ENCODE data around the gene NAV2.
"Not testable (repeated sequence)": the region's sequence is repeated elsewhere in the genome, so short reads cannot be mapped to it uniquely, and the experiment has no call there.

Gene NAV2

DNA sequence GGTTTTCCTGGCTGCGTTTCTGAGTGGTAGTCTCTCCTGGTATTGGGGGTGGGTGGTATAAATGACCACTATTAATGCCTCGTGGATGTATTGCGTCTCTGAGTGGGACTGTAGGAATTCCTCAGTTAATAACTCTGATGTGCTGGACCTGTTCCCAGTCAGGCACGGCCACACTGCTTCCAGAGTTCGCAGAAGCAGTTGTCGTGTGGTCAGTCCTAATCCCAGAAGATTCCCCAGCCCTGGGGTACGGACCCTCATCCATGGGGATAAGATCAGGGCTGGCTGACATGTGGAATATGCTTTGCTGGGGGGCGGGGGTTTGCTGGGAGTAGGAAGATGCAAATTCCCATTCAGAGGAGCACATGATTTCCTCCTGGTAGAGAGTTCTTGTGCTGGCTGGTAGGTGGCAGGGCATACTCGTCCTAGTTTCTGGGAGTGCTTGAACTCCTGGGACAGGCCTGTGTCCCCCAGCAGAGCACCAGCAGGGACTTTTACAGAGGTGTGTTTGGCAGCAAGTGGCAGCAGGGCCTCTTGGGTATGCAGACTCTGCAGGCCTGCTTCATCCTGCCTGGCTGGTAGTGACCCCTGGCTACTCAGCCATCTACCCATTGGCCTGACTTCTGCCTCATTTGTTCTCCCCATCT lies 157.4 kb downstream of the NAV2 start:
- no peak for DNase-seq

DNA sequence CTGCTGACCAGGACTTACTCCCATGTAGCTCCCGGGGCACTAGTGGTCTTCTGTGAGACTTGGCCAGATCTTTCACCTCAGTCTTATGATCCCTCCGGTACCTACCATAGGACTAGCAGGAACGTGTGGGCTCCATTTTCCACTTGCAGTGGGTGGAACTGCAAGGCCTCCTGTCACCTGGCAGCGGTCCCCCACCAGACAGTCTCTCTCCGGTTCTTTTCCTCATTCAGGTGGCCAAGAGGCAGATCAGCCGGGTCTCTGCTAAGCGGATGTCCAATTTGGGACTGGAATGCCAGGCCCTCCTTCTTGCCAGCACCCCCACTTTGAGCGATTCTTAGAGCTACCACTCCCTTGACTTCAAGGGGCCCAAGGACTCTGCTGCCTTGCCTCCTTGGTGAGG lies 158.9 kb downstream of the NAV2 start:
- DNase-seq: no peak

DNA sequence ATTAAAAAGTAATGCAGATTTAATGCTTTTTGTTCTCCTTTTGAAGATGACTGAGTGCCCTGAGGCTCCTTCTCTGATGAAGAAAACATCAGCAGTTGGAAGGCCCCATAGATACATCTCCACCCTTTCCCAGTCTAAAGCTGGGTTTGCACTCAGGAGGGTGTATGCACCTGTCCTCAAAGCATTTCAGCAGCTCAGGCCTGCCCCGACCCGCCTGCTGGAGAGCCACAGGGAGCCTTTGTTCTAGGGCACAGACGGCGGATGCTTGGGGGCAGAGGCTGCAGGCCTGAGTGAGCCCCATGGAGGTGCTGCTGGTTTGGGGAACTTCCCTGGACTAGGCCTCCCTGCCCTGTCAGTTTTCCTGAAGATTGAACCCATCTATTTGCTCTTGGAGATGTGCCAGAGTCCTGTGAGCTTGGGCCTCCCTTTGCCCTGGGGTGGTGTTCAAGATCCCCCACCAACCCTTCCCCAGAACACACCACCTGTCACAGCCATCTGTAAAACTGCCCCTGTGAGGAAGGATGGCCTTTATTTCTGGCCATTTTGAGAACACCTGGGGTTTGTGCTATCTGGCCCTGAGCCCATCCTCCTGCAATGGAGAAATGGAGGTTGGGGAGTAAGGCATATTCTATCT lies 160.0 kb downstream of the NAV2 start:
- no peak for DNase-seq

DNA sequence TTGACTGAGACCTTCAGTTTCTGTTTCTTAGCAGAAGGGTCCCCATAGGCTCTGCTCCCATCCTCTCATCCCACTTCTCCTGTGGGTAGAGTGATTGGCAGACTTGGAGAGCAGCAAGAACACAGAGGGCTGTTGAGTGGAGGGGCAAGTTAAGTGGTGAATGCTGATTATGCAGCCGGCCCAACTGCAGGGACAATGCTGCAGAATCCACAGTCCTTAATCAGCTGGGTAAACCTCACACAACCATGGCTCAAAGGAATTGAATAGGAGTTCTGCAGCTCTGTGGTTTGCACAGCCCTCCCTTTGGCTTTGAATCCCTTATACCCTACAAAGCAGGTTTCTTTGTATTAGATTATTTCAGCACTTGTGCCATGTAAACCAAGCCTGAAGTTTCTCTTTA lies 161.1 kb downstream of the NAV2 start:
- DNase-seq: no peak

DNA sequence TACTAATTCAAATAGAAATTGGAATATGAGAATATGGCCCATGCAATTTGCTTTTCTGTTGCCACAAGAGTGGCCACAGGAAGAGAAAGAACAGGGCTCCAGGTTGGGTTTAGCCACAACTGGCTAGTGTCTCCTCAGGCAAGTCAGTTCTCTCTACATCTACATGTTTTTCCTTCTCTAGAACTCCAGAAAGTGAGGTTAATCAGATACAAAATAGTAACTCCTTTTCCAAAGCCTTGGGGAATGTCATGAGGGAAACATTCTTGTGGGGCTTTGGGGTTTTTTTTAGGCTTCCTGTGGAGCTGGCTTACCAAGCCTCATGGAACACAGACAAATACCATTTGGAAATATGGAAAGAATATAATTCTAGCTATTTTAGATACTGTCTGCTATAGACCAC lies 161.6 kb downstream of the NAV2 start:
- DNase-seq: no peak

DNA sequence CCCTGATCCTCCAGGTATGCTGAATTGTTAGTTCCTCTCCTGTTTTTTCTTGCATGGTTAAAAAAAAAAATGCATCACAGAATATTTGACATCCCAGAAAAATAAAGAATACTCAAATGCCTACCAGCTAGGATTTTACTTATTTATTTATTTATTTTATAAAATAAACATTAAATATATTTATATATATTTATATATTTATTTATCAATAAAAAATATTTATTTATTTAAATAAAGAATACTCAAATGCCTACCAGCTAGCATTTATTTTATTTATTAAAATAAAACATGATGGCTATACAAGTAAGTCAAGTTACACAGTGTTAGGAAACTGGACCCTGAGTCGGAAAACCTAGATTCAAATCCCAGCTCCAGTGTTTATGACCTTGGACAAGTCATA lies 164.1 kb downstream of the NAV2 start:
- no peak for DNase-seq

DNA sequence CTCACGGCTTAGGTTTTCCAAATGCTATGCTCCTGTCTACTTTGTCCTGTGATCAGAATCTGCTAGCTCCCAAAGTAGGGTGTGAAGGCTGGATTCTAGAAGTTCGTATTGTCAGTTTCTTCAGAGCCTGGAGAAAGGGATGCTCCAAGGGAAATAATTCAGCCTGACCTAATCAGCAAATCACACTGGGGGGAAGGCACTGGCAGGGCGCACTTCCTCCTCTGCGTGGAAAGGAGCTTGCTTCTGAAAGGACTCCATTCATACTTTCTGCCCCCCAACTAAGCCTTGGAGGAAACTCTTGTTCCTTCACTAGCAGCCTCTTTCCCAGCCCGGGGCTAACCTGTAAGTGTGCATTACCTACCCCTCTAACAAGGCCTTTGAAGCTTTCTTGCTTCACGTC lies 165.9 kb downstream of the NAV2 start:
- no peak for DNase-seq

DNA sequence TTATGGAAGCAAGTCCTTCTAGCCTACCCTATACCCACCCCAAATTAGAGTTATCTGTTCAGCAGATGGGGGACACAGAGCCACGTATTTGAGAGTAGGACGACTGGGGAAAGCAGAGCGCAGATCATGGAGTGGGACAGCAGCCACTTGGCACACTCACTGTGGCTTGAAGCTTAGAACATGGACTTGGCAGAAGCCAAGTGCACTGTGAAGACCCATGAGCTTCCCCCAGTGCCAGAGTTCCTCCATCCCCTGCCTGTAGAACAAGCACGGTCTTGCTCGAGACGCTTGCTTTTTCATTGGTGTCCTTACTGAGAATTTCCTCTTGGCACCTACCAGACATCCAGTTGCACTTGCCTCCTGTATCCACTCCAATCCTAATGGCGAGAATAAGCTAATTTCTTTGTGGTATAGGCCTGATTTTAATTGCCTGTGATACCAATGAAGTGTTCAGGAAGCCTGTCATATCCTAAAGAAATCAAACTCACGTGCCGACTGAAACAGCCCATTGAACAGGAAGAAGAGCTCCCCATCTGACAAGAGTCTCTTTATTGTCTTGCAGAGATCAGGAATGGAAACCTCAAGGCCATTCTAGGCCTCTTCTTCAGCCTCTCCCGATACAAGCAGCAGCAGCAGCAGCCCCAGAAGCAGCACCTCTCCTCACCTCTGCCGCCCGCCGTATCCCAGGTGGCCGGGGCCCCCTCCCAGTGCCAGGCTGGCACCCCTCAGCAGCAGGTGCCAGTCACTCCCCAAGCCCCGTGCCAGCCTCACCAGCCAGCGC lies 166.9 kb downstream of the NAV2 start:
- DNase-seq: no peak

DNA sequence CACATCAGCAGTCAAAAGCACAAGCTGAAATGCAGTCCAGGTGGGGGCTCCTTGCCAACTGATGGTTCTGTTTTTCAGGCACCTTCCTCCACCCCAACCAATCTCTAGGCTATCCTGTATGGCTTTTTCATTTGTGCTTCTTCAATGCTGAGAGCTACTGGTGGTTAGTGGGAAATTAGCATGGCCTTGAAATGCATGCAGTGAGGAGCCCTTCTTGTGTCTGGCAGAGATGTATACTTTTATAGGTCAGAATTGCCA lies 167.4 kb downstream of the NAV2 start:
- no peak for DNase-seq

DNA sequence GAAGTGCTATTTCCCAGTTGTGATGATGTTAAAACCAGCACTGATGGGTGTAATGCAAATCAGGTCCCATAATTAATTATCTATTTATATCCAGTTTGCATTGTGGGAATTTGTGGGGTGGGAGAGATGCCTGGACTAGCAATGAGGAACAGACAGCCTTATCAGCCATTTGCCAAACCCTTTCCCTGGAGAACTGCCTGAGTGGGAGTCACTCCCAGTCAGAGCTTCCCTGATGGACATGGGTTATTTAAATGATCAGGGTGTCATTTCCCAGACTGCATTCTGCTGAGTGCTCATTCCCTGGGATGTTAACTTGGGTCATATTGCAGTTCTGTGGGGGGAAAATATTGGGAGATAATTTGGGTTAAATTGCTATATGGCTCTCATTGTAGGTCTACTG lies 168.5 kb downstream of the NAV2 start:
- DNase-seq: no peak

DNA sequence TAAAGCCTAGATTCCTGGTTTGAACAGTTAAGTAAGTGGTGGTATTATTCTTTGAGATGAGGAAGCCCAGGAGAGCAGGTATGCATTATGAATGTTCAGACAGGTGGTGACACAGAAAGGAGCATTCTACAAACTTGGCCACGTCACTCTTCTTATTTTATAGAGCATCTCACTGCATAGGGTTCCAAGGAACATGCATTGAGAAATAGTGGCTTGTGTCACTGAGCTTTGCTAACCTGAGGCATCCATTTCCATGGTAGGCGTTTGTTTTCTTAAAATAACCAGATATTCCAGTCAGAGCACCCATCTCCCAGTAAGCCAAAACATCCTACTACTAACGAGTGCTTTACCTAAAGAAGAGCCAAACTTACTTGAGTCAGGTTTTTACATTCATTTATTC lies 169.7 kb downstream of the NAV2 start:
- no peak for DNase-seq

DNA sequence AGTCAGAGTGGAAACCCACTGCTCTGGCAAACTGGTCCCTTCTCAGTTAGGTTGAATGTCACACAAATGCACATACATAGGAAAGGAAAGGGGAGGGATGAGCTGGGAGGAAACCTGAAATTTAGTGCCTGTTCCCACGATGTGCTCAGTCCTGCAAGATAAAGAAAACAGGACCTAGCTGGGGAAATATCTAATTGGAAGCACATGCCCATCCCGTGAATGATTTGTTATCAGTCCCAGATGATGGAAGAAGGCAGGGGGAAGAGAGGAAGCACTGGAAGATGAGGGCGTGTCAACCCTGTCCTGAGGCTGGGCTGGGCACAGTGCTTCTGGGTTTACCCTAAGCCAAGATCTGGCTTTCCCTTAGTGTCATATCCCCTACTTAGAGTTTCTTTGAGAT lies 173.9 kb downstream of the NAV2 start:
- DNase-seq: no peak

DNA sequence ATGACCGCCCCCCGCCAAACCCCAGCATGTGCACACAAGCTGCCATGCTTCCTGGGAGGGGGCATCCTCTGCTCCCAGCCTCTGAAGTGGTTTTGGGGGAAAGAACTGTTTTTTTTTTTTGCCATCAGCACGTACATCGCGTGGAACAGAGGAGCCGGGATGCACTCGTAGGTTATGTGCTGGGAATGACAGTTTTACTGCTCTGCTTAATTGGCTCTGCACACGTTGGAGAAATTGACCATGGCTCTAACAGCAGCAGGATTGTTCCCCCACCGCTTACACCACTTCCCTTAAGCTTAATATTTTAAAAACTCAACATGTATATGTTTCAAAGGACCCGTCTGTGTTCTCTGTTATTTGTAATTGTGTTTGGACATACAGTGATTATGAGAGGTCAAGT lies 175.2 kb downstream of the NAV2 start:
- no peak for DNase-seq

DNA sequence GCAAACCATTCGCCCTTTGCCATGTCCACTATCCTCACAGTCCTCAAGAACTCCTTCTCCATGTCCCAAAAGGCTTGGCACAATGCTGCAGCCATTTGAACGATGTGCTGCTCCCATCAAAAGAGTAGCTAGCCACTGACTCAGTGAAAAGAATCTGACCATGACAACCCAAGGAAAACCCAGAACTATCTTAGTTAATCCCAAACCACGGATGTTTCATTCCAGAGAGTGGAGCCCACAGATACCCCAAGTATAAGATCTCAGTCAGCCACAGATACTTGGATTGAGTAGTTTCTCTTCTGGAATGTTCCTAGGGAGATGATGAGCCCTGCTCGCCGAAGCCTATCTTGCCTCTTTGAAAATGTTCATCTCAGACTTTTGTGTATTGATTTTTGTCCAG lies 176.9 kb downstream of the NAV2 start:
- no peak for DNase-seq

DNA sequence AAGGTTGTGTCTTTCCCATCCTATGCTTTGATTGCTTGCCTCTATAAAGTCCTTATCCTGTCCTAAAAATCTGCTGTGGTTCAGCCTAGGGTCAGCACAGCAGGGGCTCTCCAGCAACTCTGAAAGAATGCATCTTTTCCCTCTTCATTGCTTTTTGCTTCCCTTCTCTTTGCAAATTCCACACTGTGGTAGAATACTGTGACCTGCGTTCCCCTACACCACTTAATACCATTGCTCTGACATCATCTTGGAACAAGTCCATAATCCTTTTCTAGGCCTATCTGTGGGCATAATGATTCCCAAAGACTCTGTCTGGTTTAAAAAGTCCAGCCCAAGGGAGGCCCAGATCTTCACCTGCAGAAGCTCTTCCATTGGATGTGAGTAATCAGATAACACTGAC lies 177.7 kb downstream of the NAV2 start:
- no peak for DNase-seq

DNA sequence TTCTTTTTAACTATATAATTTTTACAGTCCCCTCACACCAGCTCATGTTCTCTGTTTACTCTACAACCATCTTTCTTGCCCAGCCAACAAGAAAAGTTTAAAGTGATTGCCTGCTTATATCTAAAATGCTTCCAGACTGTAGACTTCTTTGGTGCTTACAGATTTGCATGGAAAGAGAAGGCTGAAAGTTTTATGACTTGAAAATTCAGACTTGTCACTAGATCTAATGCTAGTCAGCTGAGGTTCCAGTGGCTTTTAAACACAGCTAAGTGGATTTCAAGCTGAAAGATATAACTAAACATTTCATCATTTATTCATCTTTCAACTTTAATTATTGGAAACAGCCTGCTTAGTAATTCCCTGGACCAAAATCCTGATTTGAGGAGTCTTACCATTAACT lies 178.4 kb downstream of the NAV2 start:
- DNase-seq: no peak

DNA sequence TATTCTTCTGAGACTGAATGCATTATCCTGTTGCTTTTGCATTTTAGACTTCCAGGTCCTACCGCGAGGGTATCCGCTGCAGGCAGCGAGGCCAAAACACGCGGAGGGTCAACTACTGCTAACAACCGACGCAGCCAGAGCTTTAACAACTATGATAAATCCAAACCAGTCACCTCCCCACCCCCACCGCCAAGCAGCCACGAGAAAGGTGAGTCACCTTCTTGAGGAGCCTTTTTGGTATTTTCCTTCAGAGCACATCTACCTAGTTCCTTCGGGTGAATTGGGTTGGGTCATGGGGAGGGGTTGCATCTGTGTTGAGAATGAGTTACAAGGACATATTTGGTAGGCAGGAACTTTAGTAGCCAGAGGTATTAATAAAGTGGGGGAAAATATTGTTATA lies 179.8 kb downstream of the NAV2 start:
- DNase-seq: no peak

DNA sequence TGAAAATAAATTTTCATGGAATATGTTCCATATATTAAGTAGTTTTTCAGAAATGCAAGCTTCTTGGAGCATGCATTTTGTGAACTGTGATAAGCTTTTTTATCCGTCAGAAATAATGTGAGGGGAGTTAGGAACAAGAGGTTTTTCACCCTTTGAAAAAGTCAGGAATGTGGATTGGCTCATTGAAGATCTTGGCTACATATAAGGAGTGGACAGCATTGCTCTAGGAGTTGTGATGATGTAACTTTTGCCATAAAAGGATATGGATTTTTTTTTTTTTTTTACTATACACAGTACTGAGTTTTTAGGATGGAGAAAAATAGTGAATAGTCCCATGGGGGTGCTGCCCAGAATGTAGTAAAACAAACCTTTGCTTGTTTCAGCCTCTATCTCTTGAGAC lies 180.2 kb downstream of the NAV2 start:
- DNase-seq: no peak

DNA sequence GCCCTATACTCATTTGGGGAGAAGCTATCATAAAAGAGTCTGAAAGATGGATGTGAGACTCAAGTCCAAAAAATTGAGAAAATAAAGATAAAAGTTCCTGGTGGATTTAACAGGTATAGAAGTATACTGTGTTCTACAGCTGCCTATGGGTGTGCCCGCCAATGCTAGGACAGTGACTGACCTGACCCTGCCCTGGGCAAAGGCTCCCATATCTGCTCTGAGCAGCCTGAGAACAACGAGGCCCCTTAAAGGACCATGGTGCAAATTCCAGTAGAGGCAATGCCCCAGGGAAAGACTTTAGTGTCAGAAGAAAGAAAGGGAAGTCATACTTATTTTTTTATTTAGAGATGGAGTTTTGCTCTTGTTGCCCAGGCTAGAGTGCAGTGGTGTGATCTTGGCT lies 181.8 kb downstream of the NAV2 start:
- no peak for DNase-seq

DNA sequence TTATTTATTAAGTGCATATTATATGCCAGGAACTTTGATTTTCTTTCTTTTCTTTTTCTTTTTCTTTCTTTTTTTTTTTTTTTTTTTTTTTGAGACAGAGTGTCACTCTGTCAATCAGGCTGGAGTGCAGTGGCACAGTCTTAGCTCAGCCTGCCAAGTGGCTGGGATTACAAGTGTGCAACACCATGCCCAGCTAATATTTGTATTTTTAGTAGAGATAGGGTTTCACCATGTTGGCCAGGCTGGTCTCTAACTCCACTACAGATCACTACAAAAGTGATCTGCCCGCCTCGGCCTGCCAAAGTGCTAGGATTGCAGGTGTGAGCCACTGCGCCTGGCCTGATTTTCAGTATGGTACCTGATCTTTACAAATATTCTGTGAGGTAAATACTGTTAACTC lies 182.4 kb downstream of the NAV2 start:
- not testable (repeated sequence) for DNase-seq

DNA sequence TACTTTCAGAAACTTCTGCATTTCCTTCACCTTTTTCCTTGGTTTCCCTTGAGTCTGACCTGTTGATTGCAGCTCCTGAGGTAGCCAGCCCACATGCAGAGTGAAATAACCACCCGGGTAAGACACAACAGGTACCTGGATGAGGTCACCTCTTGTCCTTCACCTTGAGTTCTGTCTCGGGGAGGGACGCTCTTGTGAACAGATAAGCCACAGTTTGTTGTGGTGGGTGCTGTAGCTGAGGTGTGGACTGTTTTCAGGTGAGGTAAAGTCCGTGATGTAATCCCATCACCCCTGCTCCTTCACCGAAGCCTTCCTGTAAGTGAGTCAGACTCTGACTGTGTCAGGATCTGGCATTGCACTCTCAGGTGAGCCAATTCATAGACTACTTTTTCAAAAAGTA lies 183.1 kb downstream of the NAV2 start:
- DNase-seq: no peak

DNA sequence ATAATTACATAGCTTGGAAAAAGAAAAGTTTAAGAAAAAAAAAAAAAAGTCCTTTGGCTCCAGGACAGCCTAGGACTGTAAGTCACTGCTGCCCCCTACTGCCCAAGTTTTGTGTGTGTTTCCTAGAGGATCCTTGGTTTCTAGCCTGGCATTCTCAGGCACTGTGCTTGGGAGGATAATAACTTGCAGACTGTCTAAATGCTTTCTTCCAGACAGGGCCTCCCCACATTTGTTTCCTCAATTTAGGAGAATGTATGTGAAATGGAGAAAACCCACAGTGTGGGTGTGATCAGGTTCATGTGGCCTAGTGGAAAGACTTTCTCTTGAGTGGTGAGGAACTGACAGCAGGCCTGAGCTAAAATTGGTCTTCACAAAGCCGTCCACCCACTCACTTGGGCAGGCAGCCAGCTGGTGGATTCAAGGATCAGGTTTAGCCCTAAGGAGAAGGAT lies 191.0 kb downstream of the NAV2 start:
- DNase-seq: peak; percentile 31

DNA sequence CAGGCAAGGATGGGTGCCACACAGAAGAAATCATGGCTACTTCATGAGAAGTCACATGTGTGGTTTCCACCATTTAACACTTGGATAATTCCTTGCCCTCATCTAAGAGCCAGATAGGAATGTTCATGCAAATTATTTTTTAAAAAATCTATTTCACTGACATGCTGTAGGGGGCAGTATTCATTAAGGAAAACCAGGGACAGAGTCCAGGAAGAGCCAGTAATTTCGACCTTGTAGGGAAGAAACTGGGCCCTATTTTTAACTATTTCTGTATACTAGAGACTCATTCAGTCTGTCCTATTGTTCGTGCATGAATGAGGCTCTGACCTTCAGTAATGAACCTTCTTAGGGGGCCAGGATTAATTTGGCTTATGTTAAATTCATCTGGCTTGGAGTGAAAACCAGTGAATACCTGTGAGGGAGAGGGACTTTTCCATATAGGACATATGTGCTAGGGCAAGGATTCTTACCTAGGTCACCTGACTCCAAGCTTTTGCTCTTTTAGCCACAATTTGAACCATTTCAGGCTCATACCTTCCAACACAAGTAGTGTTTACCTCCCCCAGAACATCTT lies 192.7 kb downstream of the NAV2 start:
- no peak for DNase-seq

DNA sequence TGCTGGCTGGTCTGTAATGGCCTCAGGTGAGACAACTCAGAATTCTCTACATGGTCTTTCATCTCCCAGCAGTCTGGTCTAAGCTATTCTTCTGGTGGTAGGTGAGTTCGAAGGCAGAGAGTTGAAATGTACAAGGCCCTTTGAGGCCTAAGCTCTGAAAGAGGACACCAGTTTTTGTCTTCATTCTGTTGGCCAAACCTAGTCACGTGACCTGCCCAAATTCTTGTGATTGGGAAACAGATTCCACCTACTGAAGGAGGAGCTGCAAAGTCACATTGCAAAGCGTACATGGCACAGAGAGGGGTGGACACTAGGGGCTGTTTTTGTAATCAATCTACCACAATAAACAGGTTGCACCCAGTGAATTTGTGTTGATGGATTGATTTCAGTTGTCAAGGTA lies 193.5 kb downstream of the NAV2 start:
- DNase-seq: no peak
